Forelimb muscle (tissue), 1 donor: Measurements from ENCODE around the gene TK1. TPM values are rescaled to one million over a fixed set of nuclear protein-coding genes. Genes with fewer than 3 reads are reported as not detected.

Source experiments
- DNase-seq: peaks from one replicate; pipeline ENCODE4 v3.0.0-alpha.2; 2013; ENCODE audit warnings: low read depth
- polyA plus RNA-seq: library from polyadenylated mRNA; unstranded; fragments of 120-200 nt; gene quantifications from one replicate; pipeline ENCODE4 v1.2.1, GENCODE V29; 2013; ENCODE audit not compliant: insufficient read length

The TK1 gene
- polyA plus RNA-seq, 1 donor, result 17.8 TPM

DNA sequence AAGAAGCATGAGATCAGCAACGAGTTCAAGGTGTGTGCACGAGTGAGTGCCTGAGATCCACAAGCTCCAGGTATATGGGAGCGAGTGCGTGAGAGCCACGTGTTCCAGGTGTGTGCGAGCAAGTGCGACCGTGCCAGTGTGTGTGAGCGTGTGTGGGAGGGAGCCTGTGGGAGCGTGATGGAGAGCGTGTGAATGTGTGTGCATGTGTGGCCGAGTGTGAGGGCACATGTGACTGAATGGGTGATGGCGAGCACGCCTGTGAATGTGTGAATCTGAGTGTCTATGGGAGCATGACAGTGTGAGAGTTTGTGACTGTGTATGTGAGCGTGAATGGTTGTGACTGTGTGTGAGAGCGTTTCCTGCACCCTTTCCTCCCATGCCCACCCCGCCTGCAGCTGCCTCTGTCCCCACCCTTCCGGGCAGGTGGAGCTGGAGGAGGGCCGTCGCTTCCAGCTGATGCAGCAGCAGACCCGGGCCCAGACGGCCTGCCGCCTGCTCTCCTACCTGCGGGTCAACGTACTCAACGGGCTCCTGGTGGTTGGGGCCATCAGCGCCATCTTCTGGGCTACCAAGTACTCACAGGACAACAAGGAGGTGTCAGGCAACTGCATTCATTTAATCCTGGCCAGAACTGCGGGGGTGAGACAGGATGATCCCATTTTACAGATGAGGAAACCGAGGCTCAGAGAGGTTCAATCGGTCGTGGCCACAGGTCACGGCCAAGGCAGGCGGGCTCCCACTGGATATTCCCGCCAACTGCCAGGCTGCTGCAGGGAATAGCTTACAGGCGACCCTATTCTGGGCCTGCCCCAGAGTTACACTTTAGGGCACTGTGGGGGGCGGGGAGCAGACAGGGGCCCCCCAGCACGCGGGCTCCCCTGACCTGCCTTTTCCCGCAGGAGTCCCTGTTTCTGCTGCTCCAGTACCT, 52.6 kb downstream of the TK1 start:
- no peak for DNase-seq

DNA sequence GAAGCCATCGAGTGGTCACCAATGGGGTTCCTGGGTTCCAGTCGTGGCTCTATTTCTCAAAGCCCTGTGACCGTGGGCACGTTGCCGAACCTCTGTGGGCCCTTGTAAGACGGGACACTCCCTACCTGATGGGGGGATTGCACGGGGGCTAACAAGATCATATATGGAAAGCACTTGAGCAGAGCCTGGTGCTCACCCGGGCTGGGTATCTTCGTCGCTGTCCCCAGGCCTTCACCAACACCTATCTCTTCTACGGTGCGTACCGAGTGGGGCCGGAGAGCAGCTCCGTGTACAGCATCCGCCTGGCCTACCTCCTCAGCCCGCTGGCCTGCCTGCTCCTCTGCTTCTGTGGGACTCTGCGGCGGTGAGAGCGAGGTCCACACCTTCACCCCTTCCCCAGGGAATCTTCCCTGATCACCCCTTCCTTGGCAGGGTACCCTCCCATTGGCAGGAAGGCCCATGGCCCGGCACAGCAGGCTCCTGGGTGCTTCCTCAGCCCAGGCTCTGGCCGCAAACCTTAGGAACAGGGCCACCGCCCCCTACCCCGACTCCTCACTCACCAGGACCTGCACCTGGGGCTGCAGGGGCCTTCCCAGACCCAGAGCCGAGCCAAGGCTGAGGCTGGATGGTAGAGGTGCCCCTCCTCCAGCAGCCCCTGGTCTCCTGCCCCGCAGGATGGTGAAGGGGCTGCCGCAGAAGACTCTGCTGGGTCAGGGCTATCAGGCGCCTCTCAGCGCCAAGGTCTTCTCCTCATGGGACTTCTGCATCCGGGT, 53.5 kb downstream of the TK1 start:
- no peak for DNase-seq

DNA sequence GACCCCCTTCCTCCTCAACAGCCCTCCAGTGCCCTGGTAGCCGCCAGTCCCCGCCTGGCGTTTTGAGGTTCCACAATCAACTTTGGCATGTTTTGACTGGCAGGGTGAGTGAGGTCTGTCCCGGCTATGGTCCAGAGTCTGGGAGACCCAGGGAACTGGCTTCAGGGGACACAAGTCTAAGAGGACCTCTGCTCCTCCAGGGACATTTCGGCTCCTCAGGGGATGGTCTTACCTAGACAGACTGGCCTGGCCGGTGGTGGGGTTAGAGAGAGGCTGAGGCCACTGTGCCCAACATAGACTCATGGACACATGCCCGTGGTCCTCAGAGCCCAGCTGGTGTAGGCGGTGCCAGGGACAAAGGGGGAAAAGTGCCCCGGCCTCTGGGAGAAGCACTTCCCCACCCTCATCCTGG, 54.1 kb downstream of the TK1 start:
- DNase-seq, result no peak

DNA sequence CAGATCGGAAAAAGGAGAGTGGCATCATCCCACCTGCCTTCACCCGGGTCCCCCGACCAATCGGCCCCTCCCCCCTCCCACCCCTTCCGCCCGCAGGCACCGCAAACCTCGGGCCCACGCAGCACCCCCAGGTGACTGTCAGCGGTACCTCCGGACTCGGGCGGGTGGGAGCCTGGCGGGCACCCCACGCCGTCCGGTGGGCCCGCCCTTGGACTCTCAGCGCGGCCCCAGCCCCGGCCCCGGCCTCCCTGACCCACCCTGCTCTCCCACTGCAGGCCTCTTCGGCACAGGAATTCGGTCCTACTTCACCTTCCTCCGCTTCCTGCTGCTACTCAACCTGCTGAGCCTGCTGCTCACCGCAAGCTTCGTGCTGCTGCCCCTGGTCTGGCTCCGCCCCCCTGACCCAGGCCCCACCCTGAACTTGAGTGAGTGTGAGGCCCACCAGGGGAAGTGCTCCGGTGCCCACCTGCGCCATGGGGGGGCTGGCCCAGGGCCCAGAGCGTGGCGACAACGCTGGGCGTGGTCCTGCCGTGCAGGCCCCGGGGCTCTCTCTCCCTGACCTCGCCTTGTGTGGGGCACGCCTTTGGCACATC, 54.7 kb downstream of the TK1 start:
- DNase-seq, result no peak

DNA sequence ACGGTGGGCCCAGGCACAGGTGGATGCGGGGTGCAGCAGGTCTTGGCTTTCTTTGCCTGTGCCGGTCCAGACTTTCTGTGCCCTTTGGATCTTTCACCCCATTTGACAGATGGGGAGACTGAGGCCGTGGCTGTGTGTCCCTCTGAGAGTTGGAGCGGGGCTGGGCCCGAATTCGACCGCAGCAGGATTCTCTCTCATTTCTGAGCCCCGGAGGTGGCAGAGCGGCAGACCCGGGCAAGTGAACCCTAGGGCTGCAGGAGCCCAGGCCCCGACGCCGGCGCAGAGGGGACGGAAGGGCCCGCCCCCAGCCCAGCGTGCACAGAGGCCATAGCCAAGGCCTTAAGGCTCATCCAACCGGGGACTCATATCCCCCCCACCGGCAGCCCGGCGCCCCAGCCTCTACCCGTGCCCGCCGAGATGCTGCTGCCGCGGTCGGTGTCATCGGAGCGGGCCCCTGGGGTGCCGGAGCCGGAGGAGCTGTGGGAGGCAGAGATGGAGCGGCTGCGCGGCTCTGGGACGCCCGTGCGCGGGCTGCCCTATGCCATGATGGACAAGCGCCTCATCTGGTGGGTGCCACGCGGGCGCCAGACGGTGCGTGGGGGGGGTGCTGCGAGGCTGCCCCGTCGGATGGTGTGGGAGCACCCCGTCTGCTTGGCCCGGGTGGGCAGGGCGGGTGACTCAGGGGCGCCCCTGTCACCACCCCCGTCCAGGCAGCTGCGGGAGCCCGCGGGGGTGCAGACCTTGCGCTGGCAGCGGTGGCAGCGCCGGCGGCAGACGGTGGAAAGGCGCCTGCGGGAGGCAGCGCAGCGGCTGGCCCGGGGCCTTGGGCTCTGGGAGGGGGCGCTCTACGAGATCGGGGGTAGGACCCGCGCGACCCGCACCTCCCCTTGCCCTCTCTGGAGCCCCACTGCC, 55.4 kb downstream of the TK1 start:
- no peak for DNase-seq

DNA sequence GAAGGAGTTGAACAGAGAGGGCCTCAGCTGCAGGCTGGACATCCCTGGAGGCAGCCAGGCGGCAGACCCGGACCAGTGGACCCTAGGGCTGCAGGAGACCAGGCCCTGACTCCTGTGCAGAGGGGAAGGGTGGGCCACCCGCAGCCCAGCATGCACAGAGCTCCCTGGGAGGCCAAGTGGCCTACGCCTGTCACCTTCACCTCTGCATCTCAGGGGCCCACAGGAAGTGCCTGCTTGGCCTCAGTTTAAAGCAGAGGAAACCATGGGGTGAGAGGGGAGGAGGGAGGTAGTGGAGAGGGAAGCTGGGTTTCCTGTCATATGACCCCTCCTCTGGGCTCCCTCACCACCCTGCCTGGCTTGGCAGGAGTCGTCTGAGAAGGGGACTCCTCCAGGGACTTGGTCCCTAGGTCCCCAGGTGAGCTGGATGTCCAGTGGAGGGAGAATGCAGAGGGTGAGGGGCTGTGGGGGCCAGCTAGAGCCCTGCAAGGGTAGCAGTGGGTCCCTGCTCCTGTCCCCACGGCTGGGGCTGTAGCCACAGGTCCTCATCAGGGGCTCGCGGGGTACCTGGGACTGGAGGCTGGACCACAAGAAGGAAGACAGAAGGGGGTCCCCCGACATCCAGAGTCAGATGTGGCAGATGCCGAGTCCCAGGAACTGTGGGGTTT, 56.3 kb downstream of the TK1 start, which contains the start of gene TMC8:
Gene TMC8, plus strand, starts transcription at position 335 of the 665 bp plus-strand sequence. CDS start 818 bp downstream, outside the sequence.
- DNase-seq, result no peak

DNA sequence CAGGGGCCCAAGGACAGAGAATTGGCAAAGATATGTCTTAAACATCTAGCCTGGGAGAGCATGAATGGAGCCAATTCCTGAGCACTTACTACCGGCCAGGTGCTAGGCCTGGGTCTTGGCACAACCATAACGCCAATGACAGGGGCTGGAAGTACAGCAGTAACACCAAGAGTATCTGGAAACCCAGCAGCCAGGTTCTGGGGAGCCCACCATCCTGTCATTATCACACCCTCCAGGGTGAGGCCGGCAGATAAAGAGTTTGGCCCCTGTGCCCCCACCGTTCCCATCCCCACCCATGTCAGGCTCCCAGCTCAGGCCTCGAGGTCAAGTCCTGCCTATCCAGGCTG, 56.8 kb downstream of the TK1 start:
- DNase-seq, result no peak

DNA sequence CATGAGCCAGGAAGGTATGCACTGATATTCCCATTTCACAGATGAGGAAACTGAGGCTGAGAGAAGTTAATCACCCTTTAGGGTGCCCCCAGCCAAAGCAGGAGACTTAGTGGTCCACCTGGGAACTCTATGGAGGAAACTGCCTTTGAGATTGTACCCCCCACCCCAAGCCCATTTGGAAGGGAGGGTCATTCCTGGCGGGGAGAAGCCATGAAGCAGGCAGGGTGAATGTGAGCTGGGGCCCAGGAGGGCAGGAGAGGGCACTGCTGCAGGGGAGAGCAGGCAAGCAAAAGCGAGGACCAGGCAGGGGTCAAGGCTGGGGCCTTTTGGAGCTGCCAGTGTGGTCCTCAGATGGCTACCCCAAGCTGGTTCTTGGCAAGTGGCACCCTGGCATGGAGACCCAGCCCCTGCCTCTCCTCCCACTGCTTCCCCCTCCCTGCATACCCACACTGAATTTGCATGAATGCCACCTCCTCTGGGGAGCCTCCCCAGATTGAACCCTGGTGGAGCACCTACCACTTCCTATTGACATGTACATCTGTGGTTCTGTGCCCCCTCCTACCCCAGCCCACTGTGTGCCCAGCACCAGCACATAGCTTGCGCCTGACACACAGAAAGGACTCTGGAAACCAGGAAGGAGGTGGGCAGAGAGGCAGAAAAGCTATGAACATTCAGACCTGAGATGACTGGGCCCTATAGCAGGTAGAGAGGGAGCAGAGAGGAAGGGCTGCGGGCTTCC, 57.3 kb downstream of the TK1 start:
- DNase-seq, result no peak

DNA sequence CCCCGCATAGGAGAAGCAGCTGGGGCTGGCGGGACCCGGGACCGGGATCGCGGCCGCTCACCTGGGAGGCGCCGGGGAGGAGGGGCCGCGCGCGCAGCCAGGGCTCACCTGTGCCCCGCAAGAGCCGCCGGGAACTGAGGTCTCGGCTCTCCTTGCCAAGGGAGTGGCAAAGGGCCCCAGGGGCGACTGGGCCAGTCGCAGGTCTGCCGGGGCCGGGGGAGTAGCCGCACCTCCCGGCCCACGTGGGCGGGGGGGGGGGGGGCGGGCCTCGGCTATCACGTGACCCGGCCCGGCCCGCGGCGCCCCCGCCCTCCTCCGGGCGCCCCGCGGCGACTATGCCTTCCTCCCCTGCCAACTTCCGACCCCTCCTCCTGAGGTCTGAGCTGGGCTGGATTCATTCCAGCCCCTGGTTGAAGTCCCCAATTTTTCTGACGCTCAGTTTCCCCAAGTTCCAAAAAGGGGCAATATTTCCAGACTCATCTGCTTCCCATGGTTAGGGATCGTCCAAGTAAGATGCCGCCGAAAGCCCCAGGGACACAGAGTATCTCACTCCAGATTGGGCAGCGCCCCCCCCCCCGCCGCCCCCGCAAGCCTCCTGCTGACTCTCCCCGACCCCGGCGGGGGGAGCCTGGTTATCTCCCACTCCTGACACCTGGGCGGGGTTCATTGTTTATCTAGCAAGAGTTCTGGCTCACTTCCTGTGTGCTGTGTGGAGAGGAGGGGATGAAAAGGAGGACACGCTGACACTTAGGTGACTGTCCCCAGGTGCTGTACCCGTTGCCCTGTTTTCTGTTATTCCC, 58.1 kb downstream of the TK1 start, which contains the start of gene TMC6:
Gene TMC6, minus strand, starts transcription at position 205 of the 800 bp plus-strand sequence. CDS start 1,923 bp downstream, outside the sequence.
- no peak for DNase-seq

DNA sequence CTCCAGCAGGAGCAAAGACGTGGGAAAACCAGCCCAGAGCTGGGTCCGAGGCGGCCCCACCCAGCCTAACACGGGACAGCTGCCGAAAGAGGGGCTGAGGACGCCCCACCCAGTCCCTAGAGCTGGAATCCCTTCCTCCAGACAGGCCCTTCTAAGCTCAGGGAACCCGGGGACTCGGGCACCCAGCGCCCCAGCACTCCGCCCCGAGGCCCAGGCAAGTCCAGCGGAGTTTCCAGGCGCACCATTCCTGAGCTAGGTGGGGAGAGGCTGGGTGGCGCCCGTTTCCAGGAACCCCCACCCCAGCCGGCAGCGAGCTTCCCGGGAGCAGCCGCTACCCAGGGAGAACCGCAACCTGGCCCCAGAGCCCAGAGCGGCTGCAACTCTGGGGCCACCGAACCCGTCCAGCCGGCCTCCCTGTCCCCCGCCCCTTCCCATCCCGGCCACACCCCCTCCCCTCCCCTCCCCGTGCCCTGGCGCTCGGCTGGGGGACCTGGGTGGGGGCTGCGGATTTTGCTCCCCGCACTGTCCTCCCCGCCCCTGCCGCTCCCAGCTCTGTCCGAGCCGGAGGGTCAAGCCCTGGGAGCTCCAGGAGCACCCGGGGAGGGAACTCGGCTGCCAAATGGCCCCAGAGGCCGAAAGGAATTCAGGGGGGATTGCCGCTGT, 58.8 kb downstream of the TK1 start:
- no peak for DNase-seq

DNA sequence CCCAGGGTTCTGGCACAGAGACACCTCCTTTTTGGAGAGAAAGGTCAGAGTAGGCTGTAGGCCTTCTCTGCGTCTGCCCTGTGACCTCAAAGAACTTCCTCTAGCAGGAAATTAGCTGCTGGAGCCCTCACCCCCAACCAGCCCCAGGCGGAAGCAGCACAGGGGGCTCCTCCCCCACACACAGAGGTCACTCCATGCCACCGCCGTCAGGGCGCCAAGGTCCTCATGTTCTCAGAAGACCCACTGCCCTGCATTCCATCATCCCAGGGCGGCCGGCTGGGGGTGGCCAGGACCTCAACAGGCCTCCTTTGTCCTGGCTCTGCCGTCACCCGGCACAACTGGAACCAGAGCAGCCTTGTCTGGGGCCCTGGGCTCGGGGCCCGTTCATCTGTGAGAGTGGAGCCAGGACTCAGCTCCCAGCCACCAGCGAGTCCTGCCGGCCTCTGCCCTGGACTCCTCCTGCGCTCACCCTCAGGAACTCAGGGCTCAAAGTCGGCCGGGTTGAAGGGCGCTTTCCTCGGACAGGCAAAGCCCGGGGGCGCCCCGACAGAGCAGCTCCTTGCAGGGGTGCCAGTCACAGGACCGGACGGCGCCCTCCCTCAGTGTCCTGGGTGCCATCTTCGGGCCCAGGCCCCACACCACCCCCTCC, 59.5 kb downstream of the TK1 start:
- no peak for DNase-seq

DNA sequence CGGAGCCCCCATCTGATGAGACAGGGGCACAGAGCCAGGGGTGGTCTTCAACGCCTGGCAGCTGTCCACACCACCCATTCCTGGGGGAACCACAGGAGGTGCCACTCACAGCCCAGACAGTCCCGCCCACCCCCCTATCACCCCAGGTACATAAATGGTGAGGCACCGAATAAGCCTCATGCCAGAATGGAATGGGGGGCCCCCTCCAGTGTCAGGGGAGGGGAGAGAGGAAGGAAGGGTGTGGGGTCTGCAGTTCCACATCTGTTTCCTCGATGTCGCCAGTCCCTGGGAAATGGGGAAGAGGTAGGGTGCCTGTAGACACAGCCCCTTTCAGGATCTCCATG, 60.0 kb downstream of the TK1 start:
- DNase-seq, result no peak

DNA sequence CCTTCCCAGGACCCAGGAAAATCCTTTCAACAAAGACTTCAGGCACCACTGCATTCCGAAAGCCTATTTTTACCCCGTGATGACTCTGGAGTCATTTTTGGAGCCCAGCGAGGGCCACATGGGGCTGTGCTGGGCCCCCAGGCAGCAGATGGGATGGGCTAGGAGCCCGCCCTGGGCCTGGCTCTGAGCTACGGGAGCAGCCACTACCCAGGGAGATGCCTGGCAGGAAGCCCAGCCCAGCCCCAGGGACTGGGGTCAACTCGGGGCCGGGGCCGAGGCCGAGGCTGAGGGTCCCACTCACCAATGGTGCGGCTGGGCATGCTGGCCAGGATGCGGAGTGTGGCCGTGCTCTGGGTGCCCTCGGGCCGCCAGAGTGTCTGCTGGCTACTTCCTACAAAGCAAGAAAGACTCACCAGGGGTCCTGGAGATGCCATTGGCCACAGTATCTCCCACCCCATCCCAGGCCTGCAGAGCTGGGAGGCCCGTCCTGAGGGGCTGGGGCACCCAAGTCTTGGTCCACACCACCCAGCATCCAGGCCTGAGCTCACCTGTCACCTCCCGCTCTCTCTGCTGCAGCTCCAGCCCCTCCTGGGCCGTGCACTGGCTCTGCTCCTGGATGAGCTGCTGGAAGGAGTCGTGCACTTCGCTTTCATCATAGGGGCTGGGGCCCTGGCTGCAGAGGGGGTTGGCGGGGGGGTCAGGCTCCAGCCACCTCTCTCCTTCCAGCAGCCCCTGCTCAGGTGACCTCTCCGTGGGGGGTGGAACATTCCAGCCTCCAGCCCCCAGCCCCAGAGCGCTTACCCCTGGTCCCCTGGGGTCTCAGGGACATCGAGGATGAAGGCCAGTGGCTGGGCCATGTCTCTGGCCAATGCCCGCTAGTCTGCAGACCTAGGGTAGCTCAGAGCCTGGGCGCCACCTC, 60.6 kb downstream of the TK1 start:
- no peak for DNase-seq

DNA sequence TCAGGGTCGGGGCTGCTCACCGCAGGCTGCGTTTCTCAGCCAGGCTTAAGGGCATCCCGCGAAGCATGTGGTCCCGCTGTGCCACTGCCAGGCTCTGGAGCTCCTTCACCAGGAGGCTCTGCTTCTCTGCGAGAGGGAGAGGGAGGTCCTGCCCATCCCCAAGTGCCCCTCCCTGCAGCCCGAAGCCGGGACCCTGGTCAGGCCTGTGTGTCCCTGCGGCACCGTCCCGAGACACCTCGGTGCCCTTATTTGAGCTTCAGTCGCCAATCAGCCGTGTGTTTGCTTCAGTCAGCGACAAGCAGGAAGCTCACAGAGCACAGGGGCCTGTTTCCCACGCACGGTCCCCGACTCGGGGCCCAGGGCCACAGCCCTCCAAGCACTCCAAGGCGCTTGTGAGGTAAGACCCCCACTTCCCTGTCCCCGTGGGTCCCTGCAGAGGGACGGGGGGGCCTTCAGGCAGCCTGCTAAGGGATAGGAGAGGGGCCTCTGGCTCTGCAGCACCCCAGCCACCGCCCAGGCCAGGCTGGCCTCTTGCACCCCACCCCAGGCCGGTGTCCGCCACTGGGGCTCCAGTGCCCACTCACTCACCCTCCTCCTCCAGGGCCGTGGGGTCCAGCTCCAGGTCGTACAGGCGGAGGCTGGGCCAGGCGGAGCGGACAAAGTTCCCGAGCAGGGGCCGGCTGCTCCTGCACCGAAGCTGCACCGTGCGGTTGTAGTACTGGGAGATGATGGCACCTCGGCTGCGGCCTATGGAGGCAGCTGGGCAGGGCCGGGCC, 61.5 kb downstream of the TK1 start:
- DNase-seq, result no peak

DNA sequence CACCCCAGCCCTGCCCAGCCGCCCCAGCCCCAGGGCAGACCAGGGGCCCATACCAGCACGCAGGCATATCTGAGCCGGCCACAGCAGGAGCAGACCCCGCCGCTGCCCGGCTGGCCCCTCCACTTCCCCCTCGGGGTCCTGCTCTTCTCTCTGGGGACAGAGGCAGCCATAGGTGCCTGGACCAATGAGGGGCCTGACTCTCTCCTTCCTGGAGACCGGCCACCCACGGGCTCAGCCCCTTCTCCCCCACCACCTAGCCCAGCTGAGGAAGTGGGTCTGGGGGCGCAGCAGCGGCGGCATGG, 62.1 kb downstream of the TK1 start:
- no peak for DNase-seq
